ENCODE data around the gene ACYP1. TPM values are rescaled to one million over a fixed set of nuclear protein-coding genes. Genes with fewer than 3 reads are reported as not detected.

Gene ACYP1
- total RNA-seq, 1 experiment from 2014 or later, result 43.6 TPM

- no peak for DNase-seq (ENCODE audit: low read depth)
Measured at GRCh38 chr14:75040959-75041358, 22.9 kb downstream of the ACYP1 start.

GRCh38 chr14:75040507-75040906 lies 23.3 kb downstream of the ACYP1 start:
- DNase-seq (ENCODE audit: low read depth), result no peak

GRCh38 chr14:75032939-75033338 lies 30.9 kb downstream of the ACYP1 start:
- no peak for DNase-seq (ENCODE audit: low read depth)

- no peak for DNase-seq (ENCODE audit: low read depth)
Measured at GRCh38 chr14:75030147-75030546, 33.7 kb downstream of the ACYP1 start.

GRCh38 chr14:75025876-75026275 lies 37.9 kb downstream of the ACYP1 start:
- DNase-seq (ENCODE audit: low read depth), result no peak

GRCh38 chr14:75025082-75025481 lies 38.7 kb downstream of the ACYP1 start:
- no peak for DNase-seq (ENCODE audit: low read depth)

- no peak for DNase-seq (ENCODE audit: low read depth)
Measured at GRCh38 chr14:75023108-75023507, 40.7 kb downstream of the ACYP1 start.

GRCh38 chr14:75022655-75023054 lies 41.2 kb downstream of the ACYP1 start:
- no peak for DNase-seq (ENCODE audit: low read depth)

GRCh38 chr14:75018694-75019093 lies 45.1 kb downstream of the ACYP1 start:
- DNase-seq (ENCODE audit: low read depth), result no peak

GRCh38 chr14:75016815-75017214 lies 47.0 kb downstream of the ACYP1 start:
- DNase-seq (ENCODE audit: low read depth), result no peak

GRCh38 chr14:75015496-75015895 lies 48.3 kb downstream of the ACYP1 start:
- DNase-seq (ENCODE audit: low read depth), result no peak

GRCh38 chr14:75013290-75013689 lies 50.5 kb downstream of the ACYP1 start:
- no peak for DNase-seq (ENCODE audit: low read depth)

- DNase-seq (ENCODE audit: low read depth), result peak; percentile 65
Measured at GRCh38 chr14:75011356-75011994, 52.3 kb downstream of the ACYP1 start.

- no peak for DNase-seq (ENCODE audit: low read depth)
Measured at GRCh38 chr14:75010472-75011093, 53.2 kb downstream of the ACYP1 start.

GRCh38 chr14:75009176-75009575 lies 54.6 kb downstream of the ACYP1 start:
- no peak for DNase-seq (ENCODE audit: low read depth)

GRCh38 chr14:75005357-75005756 lies 58.5 kb downstream of the ACYP1 start:
- DNase-seq (ENCODE audit: low read depth), result no peak

- DNase-seq (ENCODE audit: low read depth), result no peak
Measured at GRCh38 chr14:75003250-75004027, 60.4 kb downstream of the ACYP1 start.

Other genes with a start within 250 kb of the ACYP1 start
- gene PROX2, start 187.9 kb downstream of the ACYP1 start, total RNA-seq (2014; rRNA removed; shearing (Covaris generic)), result not detected in 2 replicates
- 38.2 and 45.3 TPM in 2 replicates for gene DLST, start 182.1 kb downstream of the ACYP1 start, total RNA-seq (2014; rRNA removed; shearing (Covaris generic))
- gene RPS6KL1, start 140.8 kb downstream of the ACYP1 start, total RNA-seq (2014; rRNA removed; shearing (Covaris generic)), result 2.0 and 3.6 TPM in 2 replicates
- 0.36 and 0.98 TPM in 2 replicates for gene PGF, start 108.4 kb downstream of the ACYP1 start, total RNA-seq (2014; rRNA removed; shearing (Covaris generic))
- 50.3 and 58.6 TPM in 2 replicates for gene EIF2B2, start 61.1 kb downstream of the ACYP1 start, total RNA-seq (2014; rRNA removed; shearing (Covaris generic))
- 13.5 and 19.2 TPM in 2 replicates for gene MLH3, start 12.6 kb downstream of the ACYP1 start, total RNA-seq (2014; rRNA removed; shearing (Covaris generic))
- gene ZC2HC1C, start 5.6 kb upstream of the ACYP1 start, total RNA-seq (2014; rRNA removed; shearing (Covaris generic)), result 1.2 and 1.8 TPM in 2 replicates
- 11.1 and 16.0 TPM in 2 replicates for gene NEK9, start 63.0 kb upstream of the ACYP1 start, total RNA-seq (2014; rRNA removed; shearing (Covaris generic))
- gene TMED10, start 112.6 kb upstream of the ACYP1 start, total RNA-seq (2014; rRNA removed; shearing (Covaris generic)), result 201 and 247 TPM in 2 replicates
- 6.9 and 7.7 TPM in 2 replicates for gene FOS, start 214.8 kb upstream of the ACYP1 start, total RNA-seq (2014; rRNA removed; shearing (Covaris generic))